HG02970 (cell line): ENCODE data around the gene FHAD1.

Source experiments
- ATAC-seq: cut with Tn5 transposase; IDR thresholded peaks from one replicate; pipeline ENCODE4 v1.9.1; 2021; ENCODE audit warnings: mild to moderate bottlenecking, moderate library complexity, moderate number of reproducible peaks; ENCODE audit not compliant: unreplicated experiment, low FRiP score

Gene FHAD1

DNA sequence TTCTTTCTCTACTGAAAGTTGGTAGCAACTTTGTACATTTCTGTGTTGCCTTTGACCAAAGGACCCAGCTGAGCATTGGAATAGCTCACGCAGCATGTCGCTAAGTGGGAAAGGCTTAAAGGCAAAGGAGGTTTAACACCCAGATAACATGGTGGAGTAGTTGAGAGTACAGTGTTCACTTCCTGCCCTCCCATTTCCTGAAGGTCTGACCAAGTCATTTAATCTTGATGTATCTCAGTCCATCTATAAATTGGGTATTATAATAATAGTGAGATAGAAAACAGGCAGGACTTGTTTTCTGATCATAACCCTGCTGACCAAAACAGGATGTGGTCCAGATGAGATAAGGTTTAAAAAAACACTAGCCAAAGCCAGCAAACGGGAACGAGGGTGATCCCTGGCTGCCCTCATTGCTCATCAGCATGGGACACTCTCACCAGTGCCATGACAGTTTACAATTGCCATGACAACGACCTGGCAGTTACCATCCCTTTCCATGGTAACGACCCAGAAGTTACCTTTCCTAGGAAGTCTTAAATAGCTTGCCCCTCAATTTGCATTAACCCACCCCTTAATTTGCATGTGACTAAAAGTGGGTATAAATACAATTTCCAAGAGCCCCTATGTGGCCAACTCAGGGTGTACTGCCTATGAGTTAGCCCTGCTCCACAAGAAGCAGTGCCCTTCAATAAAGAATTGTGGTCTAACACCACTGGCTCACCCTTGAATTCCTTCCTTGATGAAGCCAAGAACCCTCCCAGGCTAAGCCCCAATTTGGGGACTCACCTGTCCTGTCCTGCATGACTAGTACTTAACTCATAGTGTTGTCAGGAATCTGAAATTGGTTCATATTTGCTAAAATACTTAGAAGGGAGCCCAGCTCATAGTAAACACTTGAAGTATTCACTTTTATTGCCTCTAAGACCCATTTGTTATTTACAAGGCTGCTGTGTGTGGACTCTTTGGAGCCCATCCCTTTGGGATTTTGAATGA lies 28.4 kb upstream of the FHAD1 start:
- no peak for ATAC-seq

GRCh38 chr1:15219280-15220023 lies 27.6 kb upstream of the FHAD1 start:
- no peak for ATAC-seq

DNA sequence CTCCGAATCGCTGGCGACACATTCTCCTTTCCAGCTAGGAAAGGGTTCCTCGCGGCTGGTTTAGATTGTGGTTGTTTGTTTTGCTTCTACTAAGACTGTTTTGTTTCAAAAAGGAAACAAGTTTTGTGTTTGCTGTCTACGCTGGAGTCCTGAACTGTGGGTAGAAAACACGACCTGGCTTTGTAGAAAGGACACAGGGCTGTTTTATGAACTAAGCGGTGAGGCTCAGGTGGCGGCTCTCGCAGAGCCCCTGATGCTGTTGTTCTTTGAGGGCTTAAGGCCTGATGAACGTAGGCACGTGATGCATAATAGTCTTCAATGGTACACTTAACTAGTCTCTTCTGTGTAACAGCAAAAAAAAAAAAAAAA lies 27.0 kb upstream of the FHAD1 start:
- no peak for ATAC-seq

DNA sequence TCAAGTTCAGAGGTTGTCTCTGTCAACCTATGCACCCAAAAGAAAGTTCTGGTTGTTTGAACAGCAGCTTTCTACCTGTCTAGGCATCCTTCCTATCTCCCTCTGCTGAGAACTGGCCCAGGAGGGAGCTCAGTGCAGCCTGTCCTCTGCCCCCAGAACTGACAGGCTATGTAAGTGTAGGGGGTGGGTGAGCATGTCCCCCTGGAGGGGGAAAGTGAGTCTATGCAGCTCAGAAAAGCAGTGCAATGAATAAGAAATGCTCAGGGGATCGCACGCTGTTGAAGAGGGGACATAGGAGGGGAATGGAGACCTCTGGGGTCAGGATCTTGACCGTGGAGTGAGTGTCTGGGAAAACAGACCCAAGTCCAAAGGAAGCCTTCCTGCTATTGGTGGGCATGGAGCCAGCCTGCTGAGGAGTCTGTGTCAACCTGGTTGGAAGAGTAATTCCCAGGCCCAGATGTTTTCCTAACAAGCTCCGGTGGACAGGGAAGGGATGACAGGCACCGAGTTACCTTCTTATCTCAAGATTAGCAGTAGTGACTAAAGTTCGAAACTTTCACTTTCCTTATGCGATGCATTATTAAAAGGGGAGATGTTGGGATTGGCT lies 26.1 kb upstream of the FHAD1 start:
- ATAC-seq: no peak

GRCh38 chr1:15222653-15223303 lies 24.2 kb upstream of the FHAD1 start:
- ATAC-seq: no peak

DNA sequence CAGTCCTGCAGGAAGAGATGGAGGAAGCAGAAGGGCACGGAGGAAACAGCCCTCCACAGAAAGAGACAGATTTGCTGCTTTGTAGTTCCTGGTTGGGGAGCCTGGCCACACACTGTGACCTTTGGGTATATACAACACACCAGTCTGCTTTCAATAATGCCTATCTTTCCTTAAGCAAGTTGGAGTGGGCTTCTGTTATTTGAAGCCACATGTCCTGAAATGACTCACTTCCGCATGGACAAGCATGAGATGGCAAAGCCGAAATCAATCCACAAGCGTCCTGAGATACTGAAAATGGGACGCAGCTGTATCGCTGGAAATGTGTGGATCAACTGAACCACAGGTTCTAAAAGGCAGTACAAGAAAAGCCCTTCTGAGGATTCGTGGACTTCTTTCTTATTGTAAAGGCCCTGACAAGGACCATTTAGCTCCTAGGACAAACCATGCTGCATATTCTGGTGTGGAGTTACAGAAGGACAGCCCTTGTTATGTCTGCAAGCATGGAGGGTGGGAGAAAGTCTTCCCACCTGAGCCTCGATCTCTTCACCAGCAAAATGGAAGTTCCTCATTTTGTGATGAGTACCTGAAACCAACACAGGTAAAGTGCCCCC lies 22.7 kb upstream of the FHAD1 start:
- ATAC-seq: no peak

- no peak for ATAC-seq
Measured at GRCh38 chr1:15224974-15225373, 22.0 kb upstream of the FHAD1 start.

DNA sequence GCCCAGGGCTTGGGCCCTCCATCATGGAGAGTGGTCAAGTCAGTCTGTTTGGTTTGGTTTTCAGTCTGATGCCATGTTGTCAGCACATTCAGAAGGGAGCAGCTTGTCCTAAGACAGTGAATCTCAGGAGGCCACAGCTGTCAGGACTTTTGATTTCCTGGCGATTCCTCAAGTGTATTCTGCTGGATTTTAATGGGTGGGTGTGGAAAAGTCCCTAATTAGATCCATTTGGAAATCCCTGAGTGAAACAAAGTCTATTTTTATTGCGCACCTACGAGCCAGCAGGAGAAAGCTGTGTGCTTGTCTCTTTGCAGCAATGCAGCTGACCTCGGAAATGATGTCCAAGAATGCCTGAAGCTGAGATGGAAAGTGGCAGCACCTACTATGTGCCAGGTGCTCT lies 21.6 kb upstream of the FHAD1 start:
- no peak for ATAC-seq

GRCh38 chr1:15226388-15227255 lies 20.4 kb upstream of the FHAD1 start:
- ATAC-seq: no peak

GRCh38 chr1:15229707-15230131 lies 17.3 kb upstream of the FHAD1 start:
- no peak for ATAC-seq

- ATAC-seq: peak; percentile 90
Measured at GRCh38 chr1:15231714-15232201, 15.3 kb upstream of the FHAD1 start.

DNA sequence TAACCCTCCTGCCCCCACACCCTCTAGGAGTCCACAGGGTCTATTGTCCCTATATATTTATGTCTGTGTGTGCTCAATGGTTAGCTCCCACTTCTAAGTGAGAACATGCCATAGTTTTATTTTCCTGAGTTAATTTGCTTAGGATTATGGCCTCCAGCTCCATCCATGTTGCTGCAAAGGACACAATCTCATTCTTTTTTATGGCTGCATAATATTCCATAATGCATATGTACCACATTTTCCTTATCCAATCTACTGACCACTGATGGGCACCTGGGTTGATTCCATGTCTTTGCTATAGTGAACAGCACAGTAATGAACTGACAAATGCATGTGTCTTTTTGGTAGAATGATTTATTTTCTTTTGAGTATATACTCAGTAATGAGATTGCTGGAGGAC lies 13.3 kb upstream of the FHAD1 start:
- ATAC-seq: no peak

- no peak for ATAC-seq
Measured at GRCh38 chr1:15236321-15236721, 10.7 kb upstream of the FHAD1 start.

- ATAC-seq: no peak
Measured at GRCh38 chr1:15236746-15237145, 10.3 kb upstream of the FHAD1 start.

- ATAC-seq: no peak
Measured at GRCh38 chr1:15238789-15239188, 8.2 kb upstream of the FHAD1 start.

- ATAC-seq: no peak
Measured at GRCh38 chr1:15242766-15243165, 4.3 kb upstream of the FHAD1 start.

DNA sequence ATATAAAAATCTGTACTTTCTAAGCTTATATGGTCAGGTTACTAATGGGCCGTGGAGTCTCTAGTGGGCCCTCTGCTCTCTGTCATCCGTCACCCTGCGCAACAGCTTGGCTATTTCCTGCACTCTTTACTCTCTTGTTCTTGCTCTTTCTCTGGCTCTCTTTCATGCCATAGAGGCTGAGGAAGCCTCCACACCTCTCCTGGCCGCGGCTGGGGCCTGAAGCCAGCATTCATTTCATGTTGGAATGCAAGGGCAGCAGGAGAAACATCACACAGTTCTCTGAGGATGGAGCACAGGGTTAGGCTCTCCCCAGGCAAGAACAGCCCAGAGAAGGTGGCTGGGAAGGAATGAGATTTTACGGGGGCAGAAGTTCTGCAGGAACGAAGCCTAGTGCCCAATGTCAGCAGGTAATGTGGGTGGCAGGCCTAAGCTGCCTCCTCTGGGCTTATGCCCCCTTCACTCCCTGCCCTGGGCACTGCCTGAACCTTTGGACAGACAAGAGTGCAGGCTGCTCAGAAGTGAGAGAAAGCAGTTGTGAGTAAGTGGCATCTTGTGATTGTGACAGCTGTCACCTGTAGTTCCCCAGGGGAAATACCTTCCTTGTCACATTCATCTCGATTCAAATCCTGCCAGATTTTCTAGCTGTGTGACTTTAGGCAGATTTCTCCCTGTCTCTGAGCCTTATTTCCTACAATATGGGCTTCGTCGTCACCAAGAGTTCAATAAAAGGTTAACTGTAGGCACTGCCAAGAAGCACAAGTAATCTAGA lies 3.6 kb upstream of the FHAD1 start:
- no peak for ATAC-seq

DNA sequence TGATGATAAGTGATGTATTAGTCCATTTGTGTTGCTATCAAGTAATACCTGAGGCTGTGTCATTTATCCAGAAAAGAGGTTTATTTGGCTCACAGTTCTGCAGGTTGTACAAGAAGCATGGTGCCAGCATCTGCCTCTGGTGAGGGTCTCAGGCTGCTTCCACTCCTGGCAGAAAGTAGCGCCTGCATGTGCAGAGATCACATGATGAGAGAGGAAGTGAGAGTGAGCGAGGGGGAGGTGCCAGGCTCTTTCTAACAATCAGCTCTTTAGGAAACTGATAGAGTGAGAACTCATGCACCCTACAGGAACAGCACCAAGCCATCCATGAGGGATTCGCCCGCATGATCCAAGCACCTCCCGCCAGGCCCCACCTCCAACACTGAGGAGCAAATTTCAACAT lies 2.2 kb upstream of the FHAD1 start:
- no peak for ATAC-seq
